Limb (tissue), 2 donors: ENCODE measurements around the gene PIP4K2A.
"Not testable (repeated sequence)": the region's sequence is repeated elsewhere in the genome, so short reads cannot be mapped to it uniquely, and the experiment has no call there.

ENCODE experiments used
- DNase-seq, 2 donors: peaks; one replicate each; pipeline ENCODE4 v3.0.0-alpha.2; 2016; ENCODE audit errors: extremely low spot score in 2 of 2

PIP4K2A gene

GRCh38 chr10:22714479-22715289 is at the start of gene PIP4K2A:
TSS of gene PIP4K2A (minus strand) at chr10:22714578. CDS start at chr10:22714326, 252 bp downstream.
- DNase-seq, result peak in 1 of 2 donors; percentile 50

- DNase-seq, result no peak
Observed at GRCh38 chr10:22761569-22762220, 47.3 kb upstream of the PIP4K2A start.

DNA sequence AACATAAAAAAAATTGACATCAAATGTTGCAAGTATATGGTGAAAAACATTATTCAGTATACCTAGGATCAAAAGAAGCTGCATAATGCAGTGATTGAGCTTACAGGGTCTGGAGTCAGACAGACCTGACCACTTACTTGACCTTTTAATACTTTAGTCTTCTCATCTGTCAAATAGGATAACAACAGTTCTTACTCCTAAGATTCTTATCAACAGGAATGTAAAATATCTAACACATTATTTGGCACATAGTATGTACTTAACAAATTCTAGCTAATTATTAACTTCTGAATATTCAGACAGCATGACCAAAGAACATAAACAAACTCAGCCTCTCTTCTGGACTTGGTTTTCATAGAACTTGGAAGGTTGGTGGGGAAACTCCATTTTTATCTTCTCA is 45.6 kb upstream of the PIP4K2A start:
- no peak for DNase-seq

DNA sequence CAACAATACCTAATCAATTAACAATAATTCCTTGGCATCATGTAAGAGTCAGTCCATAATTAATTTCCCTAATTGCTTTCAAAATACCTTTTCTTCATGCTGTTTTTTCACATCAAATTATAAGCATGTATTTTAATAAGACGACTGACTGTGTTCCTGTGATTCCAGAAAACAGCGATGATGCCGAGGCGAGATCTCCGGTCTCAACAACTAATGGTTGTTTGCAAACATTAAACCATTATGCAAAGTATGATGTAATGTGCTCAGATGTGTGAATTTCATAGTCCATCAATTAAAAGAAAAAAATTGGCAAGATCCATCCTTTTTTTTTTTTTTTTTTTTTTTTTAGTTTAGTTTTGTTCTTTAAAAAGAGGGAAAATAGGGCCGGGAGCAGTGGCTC is 44.5 kb upstream of the PIP4K2A start:
- no peak for DNase-seq

DNA sequence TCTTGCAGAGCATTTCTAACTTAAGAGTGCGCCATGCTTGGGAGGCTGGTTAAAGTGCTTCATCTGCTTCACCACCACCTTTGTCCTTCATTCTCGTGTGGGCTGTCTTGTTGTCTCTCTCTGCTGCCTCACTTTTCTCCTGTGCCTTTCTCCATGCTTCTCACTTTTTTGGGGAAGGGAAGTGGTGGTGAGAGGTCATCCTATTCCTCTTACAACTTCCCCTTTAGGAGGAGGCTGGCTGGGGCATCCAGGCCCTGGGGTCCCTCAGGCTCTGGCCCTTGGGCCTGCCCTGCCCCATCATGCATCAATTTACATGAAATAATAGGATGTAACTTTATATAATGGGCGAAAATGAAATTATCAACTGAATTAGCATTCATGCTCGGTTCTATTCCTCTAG is 39.9 kb upstream of the PIP4K2A start:
- no peak for DNase-seq

DNA sequence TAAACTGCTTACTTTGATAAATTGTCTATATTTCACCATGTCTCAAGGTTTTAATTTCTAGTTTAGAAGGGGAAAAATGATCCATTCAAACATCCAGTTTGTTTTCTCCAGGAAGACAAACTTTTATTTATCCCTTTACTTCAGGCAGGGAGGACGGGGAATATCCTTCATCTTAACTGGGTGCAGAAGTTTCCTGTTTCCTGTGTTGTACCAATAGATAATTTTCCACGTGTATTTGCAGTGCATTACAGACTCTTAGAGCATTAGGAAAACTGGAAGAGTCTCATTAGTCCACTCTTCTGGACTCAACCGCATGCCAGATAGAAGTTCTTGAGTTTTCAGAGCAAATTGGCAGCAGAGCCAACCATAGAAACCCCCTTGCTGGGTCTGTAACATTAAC is 39.4 kb upstream of the PIP4K2A start:
- no peak for DNase-seq

DNA sequence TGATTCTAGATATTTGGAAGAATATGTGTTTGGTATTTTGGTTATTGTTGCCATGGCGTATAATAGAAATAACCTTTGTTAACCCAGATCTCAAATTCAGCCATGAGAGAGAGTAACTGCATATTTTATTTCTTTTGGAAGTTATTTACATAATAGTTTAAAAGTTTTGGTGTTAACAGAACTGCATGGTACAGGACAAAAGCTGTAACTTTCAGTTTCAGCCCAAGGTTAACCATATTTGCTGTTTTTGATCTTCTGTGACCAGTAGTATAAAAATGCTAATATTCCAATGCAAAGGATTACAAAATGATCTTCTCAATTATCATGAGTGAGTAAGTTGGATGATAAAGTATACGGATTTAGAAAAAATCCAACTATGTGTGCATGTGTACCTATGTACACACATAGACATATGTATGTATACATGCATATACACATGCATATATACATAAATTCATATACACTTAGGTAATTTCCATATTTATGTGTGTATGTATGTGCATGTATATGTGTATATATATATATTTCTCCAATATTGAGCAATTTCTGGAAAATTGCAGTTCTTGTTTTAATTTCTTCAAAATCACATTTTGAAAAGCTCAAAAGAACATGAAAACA is 38.0 kb upstream of the PIP4K2A start:
- no peak for DNase-seq

DNA sequence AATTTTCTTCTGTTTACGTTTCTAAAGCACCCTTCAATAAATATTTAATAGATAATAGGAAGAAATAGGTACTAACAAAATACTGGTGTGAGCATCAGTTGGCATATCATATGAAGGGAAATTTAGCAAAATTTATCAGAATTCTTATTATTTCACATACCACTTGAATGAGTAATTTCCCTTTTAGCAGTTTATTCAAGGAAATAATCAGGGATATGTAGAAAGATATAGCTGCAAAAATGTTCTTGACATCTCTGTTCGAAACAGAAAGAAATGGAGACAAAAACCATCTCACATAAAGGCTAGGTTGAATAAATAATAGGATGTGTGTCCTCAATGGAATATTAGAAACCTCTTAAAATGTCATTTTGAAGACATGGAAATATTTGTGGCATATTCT is 35.8 kb upstream of the PIP4K2A start:
- no peak for DNase-seq

- not testable (repeated sequence) for DNase-seq
Observed at GRCh38 chr10:22744858-22745257, 30.5 kb upstream of the PIP4K2A start.

GRCh38 chr10:22742678-22743077 is 28.3 kb upstream of the PIP4K2A start:
- no peak for DNase-seq

DNA sequence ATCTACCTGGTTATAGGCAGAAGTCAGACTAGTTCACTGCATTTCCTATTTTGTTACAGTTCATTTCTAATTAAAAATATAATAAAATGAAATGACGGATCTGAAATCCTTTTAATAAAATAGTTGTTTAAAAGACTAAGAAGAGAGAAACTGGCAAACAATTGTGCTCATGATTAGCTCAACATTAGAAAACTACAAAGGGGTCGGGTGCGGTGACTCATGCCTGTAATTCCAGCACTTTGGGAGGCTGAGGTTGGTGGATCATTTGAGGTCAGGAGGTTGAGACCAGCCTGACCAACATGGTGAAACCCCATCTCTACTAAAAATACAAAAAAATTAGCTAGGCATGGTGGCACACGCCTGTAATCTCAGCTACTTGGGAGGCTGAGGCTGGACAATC is 27.3 kb upstream of the PIP4K2A start:
- not testable (repeated sequence) for DNase-seq

GRCh38 chr10:22740180-22740579 is 25.8 kb upstream of the PIP4K2A start:
- DNase-seq, result no peak

DNA sequence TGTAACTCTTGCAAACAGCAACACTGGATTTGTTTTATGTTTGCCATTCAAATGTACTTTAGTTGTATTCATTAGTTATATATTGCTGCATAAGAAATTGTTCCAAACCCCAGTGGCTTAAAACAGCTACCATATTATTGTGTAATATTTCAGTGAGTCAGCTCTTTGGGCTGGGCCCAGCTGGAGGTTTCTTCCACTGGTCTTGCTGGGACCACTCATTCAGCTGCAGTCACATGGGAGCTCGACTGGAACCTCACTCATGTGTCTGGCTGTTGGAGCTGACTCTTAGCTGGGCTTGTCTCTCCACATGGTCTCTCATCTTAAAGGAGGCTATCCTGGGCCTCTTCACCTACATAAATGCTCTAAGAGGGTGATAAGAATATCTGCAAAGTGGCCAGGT is 23.2 kb upstream of the PIP4K2A start:
- DNase-seq, result no peak

- DNase-seq, result no peak
Observed at GRCh38 chr10:22736134-22736533, 21.8 kb upstream of the PIP4K2A start.

- DNase-seq, result no peak
Observed at GRCh38 chr10:22733992-22734391, 19.6 kb upstream of the PIP4K2A start.

DNA sequence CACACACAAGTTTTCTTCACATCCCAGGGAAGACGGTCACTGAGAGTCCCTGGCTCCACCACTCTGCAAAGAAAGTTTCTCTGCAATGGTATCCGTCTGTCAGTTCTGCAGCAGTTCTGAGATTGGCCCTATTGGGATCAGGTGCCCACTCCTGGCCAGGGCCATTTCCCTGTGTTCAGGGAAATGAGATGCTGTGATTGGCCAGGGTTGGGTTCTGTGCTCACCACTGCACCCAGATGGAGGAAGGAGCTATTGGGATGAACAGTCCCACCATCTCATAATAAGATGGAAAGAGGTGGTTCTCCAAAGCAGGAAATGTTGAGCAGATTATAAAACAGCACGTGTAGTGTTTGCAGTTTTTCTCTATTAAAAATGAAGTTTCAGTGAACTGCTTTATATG is 13.3 kb upstream of the PIP4K2A start:
- no peak for DNase-seq

DNA sequence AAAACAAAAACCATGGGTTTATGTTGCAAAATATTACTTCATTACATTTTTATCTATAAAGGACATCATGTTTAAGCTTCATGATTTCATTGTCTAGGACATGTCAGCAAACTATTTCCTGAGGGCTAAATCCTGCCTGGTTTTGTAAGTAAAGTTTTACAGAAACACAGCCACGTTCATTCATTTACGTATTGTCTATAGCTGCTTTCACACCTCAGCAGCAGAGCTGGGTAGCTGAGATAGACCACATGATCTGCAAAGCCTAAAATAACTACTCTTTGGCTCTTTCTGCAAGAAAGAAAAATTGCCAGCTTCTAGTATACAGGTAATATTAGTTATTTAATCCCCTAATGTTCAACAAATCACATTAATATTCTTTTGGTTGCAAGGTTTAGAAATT is 12.7 kb upstream of the PIP4K2A start:
- DNase-seq, result no peak

DNA sequence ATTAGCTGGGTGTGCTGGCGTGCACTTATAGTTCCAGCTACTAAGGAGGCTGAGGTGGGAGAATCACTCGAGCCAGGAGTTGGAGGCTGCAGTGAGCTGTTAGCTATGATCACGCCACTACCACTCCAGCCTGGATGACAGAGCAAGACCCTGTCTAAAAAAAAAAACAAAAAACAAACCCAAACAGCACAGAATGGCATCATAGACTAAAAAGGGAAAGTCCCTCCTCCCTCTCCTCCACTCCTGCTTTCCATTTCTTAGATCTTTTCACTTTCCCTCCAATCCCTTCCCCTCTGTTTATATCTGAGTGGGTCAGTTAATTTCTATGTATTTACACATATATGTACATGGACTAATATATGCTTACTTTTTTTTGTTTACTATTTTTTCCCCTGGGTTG is 10.4 kb upstream of the PIP4K2A start:
- DNase-seq, result no peak

GRCh38 chr10:22723783-22724182 is 9.4 kb upstream of the PIP4K2A start:
- DNase-seq, result no peak

- no peak for DNase-seq
Observed at GRCh38 chr10:22723343-22723779, 9.0 kb upstream of the PIP4K2A start.

GRCh38 chr10:22722626-22723169 is 8.3 kb upstream of the PIP4K2A start:
- DNase-seq, result no peak

GRCh38 chr10:22720667-22721066 is 6.3 kb upstream of the PIP4K2A start:
- no peak for DNase-seq
